D341Med (cell line): ENCODE results near the gene NFATC2.

Experiments used
- DNase-seq: peaks from one replicate; pipeline ENCODE4 v3.0.0; 2012; ENCODE audit warnings: low spot score

Gene NFATC2

GRCh38 chr20:51429696-51430095 lies 112.8 kb downstream of the NFATC2 start:
- DNase-seq, result no peak

GRCh38 chr20:51429144-51429482 lies 113.4 kb downstream of the NFATC2 start:
- DNase-seq, result no peak

- DNase-seq, result no peak
Measured at GRCh38 chr20:51428401-51429143, 113.9 kb downstream of the NFATC2 start.

GRCh38 chr20:51427651-51428291 lies 114.7 kb downstream of the NFATC2 start:
- DNase-seq, result no peak

- no peak for DNase-seq
Measured at GRCh38 chr20:51426718-51427650, 115.5 kb downstream of the NFATC2 start.

- no peak for DNase-seq
Measured at GRCh38 chr20:51425347-51426106, 117.0 kb downstream of the NFATC2 start.

GRCh38 chr20:51424270-51425117 lies 118.0 kb downstream of the NFATC2 start:
- DNase-seq, result no peak

GRCh38 chr20:51423810-51424209 lies 118.7 kb downstream of the NFATC2 start:
- no peak for DNase-seq

GRCh38 chr20:51423290-51423667 lies 119.2 kb downstream of the NFATC2 start:
- DNase-seq, result no peak

GRCh38 chr20:51422514-51423289 lies 119.8 kb downstream of the NFATC2 start:
- DNase-seq, result no peak

- no peak for DNase-seq
Measured at GRCh38 chr20:51420805-51421204, 121.7 kb downstream of the NFATC2 start.

- no peak for DNase-seq
Measured at GRCh38 chr20:51420111-51420510, 122.4 kb downstream of the NFATC2 start.

GRCh38 chr20:51419646-51420045 lies 122.9 kb downstream of the NFATC2 start:
- no peak for DNase-seq

GRCh38 chr20:51419231-51419630 lies 123.3 kb downstream of the NFATC2 start:
- no peak for DNase-seq

- DNase-seq, result no peak
Measured at GRCh38 chr20:51418137-51418529, 124.4 kb downstream of the NFATC2 start.

GRCh38 chr20:51417250-51418136 lies 125.0 kb downstream of the NFATC2 start:
- DNase-seq, result no peak

GRCh38 chr20:51416532-51417249 lies 125.8 kb downstream of the NFATC2 start:
- DNase-seq, result no peak

- no peak for DNase-seq
Measured at GRCh38 chr20:51413857-51414256, 128.7 kb downstream of the NFATC2 start.
